H9 (cell line): ENCODE data around the gene GLP2R. TPM values are rescaled to one million over a fixed set of nuclear protein-coding genes. Genes with fewer than 3 reads are reported as not detected.

Experiments used
- DNase-seq: peaks from one replicate; pipeline ENCODE4 v3.0.0-alpha.2; 2017
- H2AFZ ChIP-seq: one replicate; pipeline ENCODE4 v1.6.1; 2013; ENCODE audit warnings: mild to moderate bottlenecking, low read length, control low read depth, moderate library complexity
- H2AK5ac ChIP-seq: 2 replicates; pipeline ENCODE4 v1.6.1; 2013; ENCODE audit warnings: low read length, control low read depth, mixed read lengths; ENCODE audit not compliant: insufficient read length
- H2BK120ac ChIP-seq: one replicate; pipeline ENCODE4 v1.6.1; 2013; ENCODE audit warnings: low read depth, mild to moderate bottlenecking, low read length, control low read depth, inconsistent platforms; ENCODE audit not compliant: poor library complexity, severe bottlenecking
- H2BK12ac ChIP-seq: 2 replicates; pipeline ENCODE4 v1.6.1; 2013; ENCODE audit warnings: low read length, control low read depth, mixed read lengths, low read depth; ENCODE audit not compliant: insufficient read length
- H2BK15ac ChIP-seq: 2 replicates; pipeline ENCODE4 v1.6.1; 2013; ENCODE audit warnings: low read depth, low read length, control low read depth
- H2BK20ac ChIP-seq: one replicate; pipeline ENCODE4 v1.6.1; 2013; ENCODE audit warnings: low read depth, mild to moderate bottlenecking, low read length, control low read depth, inconsistent platforms; ENCODE audit not compliant: poor library complexity, severe bottlenecking
- H2BK5ac ChIP-seq: 2 replicates; pipeline ENCODE4 v1.6.1; 2013; ENCODE audit warnings: low read length, control low read depth, mixed read lengths; ENCODE audit not compliant: insufficient read length
- H3K14ac ChIP-seq: 2 replicates; pipeline ENCODE4 v1.6.1; 2013; ENCODE audit warnings: low read length, control low read depth; ENCODE audit not compliant: insufficient read depth
- H3K18ac ChIP-seq: 2 replicates; pipeline ENCODE4 v1.6.1; 2013; ENCODE audit warnings: low read depth, mild to moderate bottlenecking, mixed read lengths, low read length, control low read depth; ENCODE audit not compliant: insufficient read length
- H3K23ac ChIP-seq: 2 replicates; pipeline ENCODE4 v1.6.1; 2013; ENCODE audit warnings: low read length, control low read depth, mixed read lengths, low read depth; ENCODE audit not compliant: insufficient read length
- H3K23me2 ChIP-seq: 2 replicates; pipeline ENCODE4 v1.6.1; 2013; ENCODE audit warnings: low read depth, mild to moderate bottlenecking, mixed read lengths, low read length, control low read depth; ENCODE audit not compliant: insufficient read length, poor library complexity, severe bottlenecking
- H3K27ac ChIP-seq: 2 replicates; pipeline ENCODE4 v1.5.1; 2013; ENCODE audit warnings: low read length, control low read depth, mixed read lengths, low read depth; ENCODE audit not compliant: insufficient read length
- H3K27me3 ChIP-seq: 2 replicates; pipeline ENCODE4 v1.6.1; 2013; ENCODE audit warnings: low read length, control low read depth, inconsistent platforms; ENCODE audit not compliant: insufficient read depth
- H3K4ac ChIP-seq: 2 replicates; pipeline ENCODE4 v1.6.1; 2013; ENCODE audit warnings: low read depth, mild to moderate bottlenecking, control low read depth, inconsistent platforms, low read length, moderate library complexity
- H3K4me1 ChIP-seq: 2 replicates; pipeline ENCODE4 v1.6.1; 2013; ENCODE audit warnings: low read length, control low read depth, inconsistent platforms; ENCODE audit not compliant: insufficient read depth
- H3K4me2 ChIP-seq: 2 replicates; pipeline ENCODE4 v1.6.1; 2013; ENCODE audit warnings: low read length, control low read depth, mixed read lengths; ENCODE audit not compliant: insufficient read length, insufficient read depth
- H3K56ac ChIP-seq: 2 replicates; pipeline ENCODE4 v1.6.1; 2013; ENCODE audit warnings: low read depth, mild to moderate bottlenecking, mixed read lengths, low read length, control low read depth; ENCODE audit not compliant: insufficient read length
- H3K79me1 ChIP-seq: 2 replicates; pipeline ENCODE4 v1.6.1; 2013; ENCODE audit warnings: low read depth, mild to moderate bottlenecking, moderate library complexity, low read length, control low read depth, inconsistent platforms; ENCODE audit not compliant: insufficient read depth, poor library complexity, severe bottlenecking
- H3K79me2 ChIP-seq: 2 replicates; pipeline ENCODE4 v1.6.1; 2013; ENCODE audit warnings: low read length, control low read depth, inconsistent platforms; ENCODE audit not compliant: insufficient read depth
- H3K9ac ChIP-seq: 2 replicates; pipeline ENCODE4 v1.6.1; 2013; ENCODE audit warnings: low read length, control low read depth, mixed read lengths; ENCODE audit not compliant: insufficient read length; ENCODE audit errors: extremely low read depth
- H3K9me3 ChIP-seq: one replicate; pipeline ENCODE4 v1.6.1; 2013; ENCODE audit warnings: low read depth, low read length, inconsistent platforms; ENCODE audit not compliant: control insufficient read depth
- H3T11ph ChIP-seq: one replicate; pipeline ENCODE4 v1.6.1; 2013; ENCODE audit warnings: mild to moderate bottlenecking, low read length, control low read depth, inconsistent platforms
- H4K20me1 ChIP-seq: one replicate; pipeline ENCODE4 v1.6.1; 2013; ENCODE audit not compliant: control insufficient read depth, insufficient read length, insufficient read depth
- H4K5ac ChIP-seq: 2 replicates; pipeline ENCODE4 v1.6.1; 2013; ENCODE audit warnings: low read depth, mild to moderate bottlenecking, mixed read lengths, low read length, control low read depth; ENCODE audit not compliant: insufficient read length
- H4K8ac ChIP-seq: replicated peaks from 2 replicates; pipeline ENCODE4 v1.6.1; 2013; ENCODE audit warnings: low read length, control low read depth, mixed read lengths, low read depth; ENCODE audit not compliant: insufficient read length
- H4K91ac ChIP-seq: 2 replicates; pipeline ENCODE4 v1.6.1; 2013; ENCODE audit warnings: low read depth, mild to moderate bottlenecking, moderate library complexity, mixed read lengths, low read length, control low read depth; ENCODE audit not compliant: insufficient read length
- H3K27ac Mint-ChIP-seq, 3 experiments: 2 replicates in 2 of 3; 3 replicates in 1 of 3; pipeline ENCODE4 v1.8.0; 2020 to 2021; ENCODE audit warnings: mixed read lengths in 3 of 3, mild to moderate bottlenecking in 1 of 3, moderate library complexity in 1 of 3
- H3K27me3 Mint-ChIP-seq: 2 replicates; pipeline ENCODE4 v1.8.0; 2021; ENCODE audit warnings: low read depth, mild to moderate bottlenecking, moderate library complexity, mixed read lengths
- H3K36me3 Mint-ChIP-seq, 3 experiments: 2 replicates in 2 of 3; 3 replicates in 1 of 3; pipeline ENCODE4 v1.8.0; 2020 to 2021; ENCODE audit warnings: low read depth in 3 of 3, mixed read lengths in 3 of 3; ENCODE audit not compliant: insufficient read depth in 1 of 3
- H3K4me1 Mint-ChIP-seq, 2 experiments: 2 replicates each; pipeline ENCODE4 v1.8.0; 2020; ENCODE audit warnings: mixed read lengths in 2 of 2
- H3K4me3 Mint-ChIP-seq, 2 experiments: 2 replicates in 1 of 2; 3 replicates in 1 of 2; pipeline ENCODE4 v1.8.0; 2020 to 2021; ENCODE audit warnings: mild to moderate bottlenecking in 2 of 2, mixed read lengths in 2 of 2, moderate library complexity in 1 of 2
- H3K9me3 Mint-ChIP-seq, 2 experiments: 2 replicates in 1 of 2; 3 replicates in 1 of 2; pipeline ENCODE4 v1.8.0; 2020; ENCODE audit warnings: mild to moderate bottlenecking in 2 of 2, mixed read lengths in 2 of 2, moderate library complexity in 1 of 2
- WGBS: extraction: QIAGEN DNeasy Blood & Tissue Kit; methylation state at CpG from one replicate; pipeline ENCODE4 v1.1.7; 2013; ENCODE audit warnings: missing lambda C conversion rate, low lambda C conversion rate, mixed read lengths; ENCODE audit not compliant: insufficient read length; ENCODE audit errors: extremely low coverage; 5-methylcytosine and 5-hydroxymethylcytosine counted together
- total RNA-seq: library from RNA; stranded (reverse); gene quantifications from 2 replicates; pipeline ENCODE4 v1.2.1, GENCODE V29; 2021
- TF ChIP-seq, protein P1 (sequence below): fragments of 200-600 bp; sonication (generic); conservative IDR thresholded peaks from 3 replicates; pipeline ENCODE4 v1.8.0; 2021; ENCODE audit warnings: antibody characterized with exemption, mild to moderate bottlenecking

GLP2R gene
- total RNA-seq, 1 experiment from 2014 or later: not detected

- no peak overlapping the region for H2BK20ac ChIP-seq
- Mint-ChIP-seq H3K27me3 (peaks cover 4% of the 10 kb centered on the region), H3K4me1 (no peaks in the 10 kb centered on the region), H3K4me3 (no peak overlapping the region; a peak in 1 of 5 replicates), H3K36me3 (no peaks in the 10 kb centered on the region), H3K27ac (no peak overlapping the region), H3K9me3 (no peaks in the 10 kb centered on the region)
- no peaks in the 10 kb centered on the region for H3K27me3 ChIP-seq
- H4K91ac ChIP-seq: no peak overlapping the region
- DNase-seq: peak; percentile 6
- H3K4me2 ChIP-seq: no peak overlapping the region
- no peak overlapping the region for H2BK12ac ChIP-seq
- H3K23me2 ChIP-seq: no peaks in the 10 kb centered on the region
- H4K20me1 ChIP-seq: no peaks in the 10 kb centered on the region
- H3K4me1 ChIP-seq: no peaks in the 10 kb centered on the region
- no peaks in the 10 kb centered on the region for H3K9me3 ChIP-seq
- no peak overlapping the region for H2BK5ac ChIP-seq
- no peak overlapping the region for H2AFZ ChIP-seq
- H3K23ac ChIP-seq: no peak overlapping the region
- H3K79me2 ChIP-seq: no peaks in the 10 kb centered on the region
- H4K5ac ChIP-seq: no peak overlapping the region
- H2BK120ac ChIP-seq: no peak overlapping the region
- H2AK5ac ChIP-seq: no peak overlapping the region
- TF ChIP-seq, protein P1, sequence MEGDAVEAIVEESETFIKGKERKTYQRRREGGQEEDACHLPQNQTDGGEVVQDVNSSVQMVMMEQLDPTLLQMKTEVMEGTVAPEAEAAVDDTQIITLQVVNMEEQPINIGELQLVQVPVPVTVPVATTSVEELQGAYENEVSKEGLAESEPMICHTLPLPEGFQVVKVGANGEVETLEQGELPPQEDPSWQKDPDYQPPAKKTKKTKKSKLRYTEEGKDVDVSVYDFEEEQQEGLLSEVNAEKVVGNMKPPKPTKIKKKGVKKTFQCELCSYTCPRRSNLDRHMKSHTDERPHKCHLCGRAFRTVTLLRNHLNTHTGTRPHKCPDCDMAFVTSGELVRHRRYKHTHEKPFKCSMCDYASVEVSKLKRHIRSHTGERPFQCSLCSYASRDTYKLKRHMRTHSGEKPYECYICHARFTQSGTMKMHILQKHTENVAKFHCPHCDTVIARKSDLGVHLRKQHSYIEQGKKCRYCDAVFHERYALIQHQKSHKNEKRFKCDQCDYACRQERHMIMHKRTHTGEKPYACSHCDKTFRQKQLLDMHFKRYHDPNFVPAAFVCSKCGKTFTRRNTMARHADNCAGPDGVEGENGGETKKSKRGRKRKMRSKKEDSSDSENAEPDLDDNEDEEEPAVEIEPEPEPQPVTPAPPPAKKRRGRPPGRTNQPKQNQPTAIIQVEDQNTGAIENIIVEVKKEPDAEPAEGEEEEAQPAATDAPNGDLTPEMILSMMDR: no peak
- H3K79me1 ChIP-seq: no peaks in the 10 kb centered on the region
- WGBS: no CpG with 5 or more reads among the region's 4 CpGs
- H3K4ac ChIP-seq: no peak overlapping the region
- no peak overlapping the region for H3K14ac ChIP-seq
- no peak overlapping the region for H3T11ph ChIP-seq
- no peak overlapping the region for H3K56ac ChIP-seq
- no peak overlapping the region for H3K18ac ChIP-seq
- H3K9ac ChIP-seq: no peak overlapping the region
- no peak overlapping the region for H2BK15ac ChIP-seq
- no peak overlapping the region for H3K27ac ChIP-seq
- no peak overlapping the region for H4K8ac ChIP-seq
These were observed 19.6 kb downstream of the GLP2R start for GRCh38 chr17:9845306-9845705.
